NT2/D1 (cell line): ENCODE measurements around the gene CXCR6.

ENCODE experiments used
- SUZ12 ChIP-seq: IDR thresholded peaks from 2 replicates; pipeline ENCODE4 v1.6.1; 2011; ENCODE audit not compliant: insufficient read length, insufficient read depth; ENCODE audit errors: extremely low read depth
- YY1 ChIP-seq: IDR thresholded peaks from 2 replicates; pipeline ENCODE4 v1.6.1; 2011; ENCODE audit not compliant: insufficient read length, insufficient read depth

DNA sequence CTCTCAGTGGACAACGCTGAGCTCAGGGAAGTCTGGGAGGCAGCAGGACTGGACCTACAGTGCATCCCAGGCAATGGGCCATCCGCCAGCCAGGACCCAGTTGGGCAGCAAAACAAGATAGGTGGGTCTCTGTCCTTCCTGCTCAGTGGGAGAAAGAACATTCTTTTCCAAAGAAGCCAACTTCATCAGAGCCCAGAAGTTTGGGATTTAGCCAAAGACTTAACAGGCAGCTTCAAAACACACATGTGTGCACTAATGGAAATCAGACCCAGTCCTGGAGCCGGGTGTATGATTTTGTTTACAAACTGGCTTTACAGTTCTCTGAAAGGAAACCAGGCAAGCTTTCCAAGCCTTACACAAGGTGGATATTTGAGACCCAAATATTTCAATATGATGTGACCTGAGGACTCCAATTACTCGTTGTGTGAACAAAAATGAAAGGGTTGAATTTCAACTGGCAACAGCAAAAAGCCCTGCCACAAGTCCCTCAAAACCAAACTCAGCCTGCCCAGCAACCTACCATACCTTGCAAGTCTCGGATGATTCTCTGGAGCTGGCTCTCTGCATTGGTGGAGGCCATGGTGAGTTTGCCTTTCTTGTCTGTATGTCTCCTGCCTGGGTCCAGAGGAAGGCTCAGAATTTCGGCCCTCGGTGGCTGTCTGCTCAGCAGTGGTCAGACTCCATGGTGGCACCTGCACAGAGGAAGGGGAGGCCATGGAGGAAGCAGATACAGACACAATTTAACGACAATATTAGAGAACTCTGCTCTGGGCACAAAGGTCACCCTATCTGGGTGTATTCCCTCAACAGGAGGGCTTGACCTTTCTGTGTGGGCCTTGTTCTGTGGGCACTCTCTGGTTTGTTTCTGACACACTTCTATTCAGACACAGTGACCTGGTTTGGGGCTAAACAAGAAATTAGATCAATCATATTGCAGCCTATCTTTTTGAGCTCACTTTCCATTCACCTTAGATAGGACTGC, 41.4 kb downstream of the CXCR6 start:
- no peak for TF ChIP-seq SUZ12
- TF ChIP-seq YY1 = no peak
